ENCODE data around the gene STK38L.

STK38L gene

GRCh38 chr12:27292718-27293117 is 48.6 kb downstream of the STK38L start:
- no peak for TF ChIP-seq CTCF (IDR thresholded peaks at IDR 0.05; ENCODE audit: extremely low read depth, insufficient read depth, missing control alignments)
- in situ Hi-C loops (cut with MboI; ENCODE audit: low pct_unique_long_range_greater_than_20kb, low sequenced_read_pairs, unreplicated experiment), result no loop called here
- no peak for DNase-seq (ENCODE audit: low spot score)

GRCh38 chr12:27293463-27293862 is 49.4 kb downstream of the STK38L start:
- in situ Hi-C loops (cut with MboI; ENCODE audit: low pct_unique_long_range_greater_than_20kb, low sequenced_read_pairs, unreplicated experiment), result no loop called here
- TF ChIP-seq CTCF (IDR thresholded peaks at IDR 0.05; ENCODE audit: extremely low read depth, insufficient read depth, missing control alignments), result no peak
- no peak for DNase-seq (ENCODE audit: low spot score)

GRCh38 chr12:27296674-27297073 is 52.6 kb downstream of the STK38L start:
- no peak for TF ChIP-seq CTCF (IDR thresholded peaks at IDR 0.05; ENCODE audit: extremely low read depth, insufficient read depth, missing control alignments)
- DNase-seq (ENCODE audit: low spot score), result no peak
- in situ Hi-C loops (cut with MboI; ENCODE audit: low pct_unique_long_range_greater_than_20kb, low sequenced_read_pairs, unreplicated experiment), result no loop called here

GRCh38 chr12:27297566-27297965 is 53.5 kb downstream of the STK38L start:
- in situ Hi-C loops (cut with MboI; ENCODE audit: low pct_unique_long_range_greater_than_20kb, low sequenced_read_pairs, unreplicated experiment), result no loop called here

GRCh38 chr12:27299102-27299501 is 55.0 kb downstream of the STK38L start:
- in situ Hi-C loops (cut with MboI; ENCODE audit: low pct_unique_long_range_greater_than_20kb, low sequenced_read_pairs, unreplicated experiment), result no loop called here
- DNase-seq (ENCODE audit: low spot score), result no peak
- no peak for TF ChIP-seq CTCF (IDR thresholded peaks at IDR 0.05; ENCODE audit: extremely low read depth, insufficient read depth, missing control alignments)

More at GRCh38 chr12:27297566-27297965, 53.5 kb downstream of the STK38L start:
- no peak for DNase-seq (ENCODE audit: low spot score)
- no peak for TF ChIP-seq CTCF (IDR thresholded peaks at IDR 0.05; ENCODE audit: extremely low read depth, insufficient read depth, missing control alignments)

- in situ Hi-C loops (cut with MboI; ENCODE audit: low pct_unique_long_range_greater_than_20kb, low sequenced_read_pairs, unreplicated experiment), result no loop called here
- TF ChIP-seq CTCF (IDR thresholded peaks at IDR 0.05; ENCODE audit: extremely low read depth, insufficient read depth, missing control alignments), result no peak
Measured at GRCh38 chr12:27300226-27300625, 56.1 kb downstream of the STK38L start.

More at GRCh38 chr12:27300226-27300625, 56.1 kb downstream of the STK38L start:
- no peak for DNase-seq (ENCODE audit: low spot score)

Data from GM13977 (cell line).